Measurements from ENCODE around the gene RAB11FIP2.

The RAB11FIP2 gene

GRCh38 chr10:118034791-118035261, 11.9 kb downstream of the RAB11FIP2 start:
- no peak for DNase-seq

GRCh38 chr10:118033905-118034304, 12.8 kb downstream of the RAB11FIP2 start:
- no peak for DNase-seq

- DNase-seq = no peak
These were observed 14.2 kb downstream of the RAB11FIP2 start for GRCh38 chr10:118032564-118032963.

GRCh38 chr10:118031351-118032075, 15.2 kb downstream of the RAB11FIP2 start:
- no peak for DNase-seq

- no peak for DNase-seq
These were observed 18.1 kb downstream of the RAB11FIP2 start for GRCh38 chr10:118028619-118029018.

- DNase-seq = no peak
These were observed 19.3 kb downstream of the RAB11FIP2 start for GRCh38 chr10:118027397-118027796.

GRCh38 chr10:118026936-118027335, 19.8 kb downstream of the RAB11FIP2 start:
- DNase-seq = no peak

GRCh38 chr10:118020365-118020764, 26.4 kb downstream of the RAB11FIP2 start:
- no peak for DNase-seq

- no peak for DNase-seq
These were observed 28.9 kb downstream of the RAB11FIP2 start for GRCh38 chr10:118017850-118018249.

GRCh38 chr10:118017071-118017740, 29.5 kb downstream of the RAB11FIP2 start:
- no peak for DNase-seq

- DNase-seq = no peak
These were observed 33.7 kb downstream of the RAB11FIP2 start for GRCh38 chr10:118012952-118013525.

- no peak for DNase-seq
These were observed 39.0 kb downstream of the RAB11FIP2 start for GRCh38 chr10:118007773-118008172.

GRCh38 chr10:118003126-118003525, 43.6 kb downstream of the RAB11FIP2 start:
- DNase-seq = no peak

- no peak for DNase-seq
These were observed 44.2 kb downstream of the RAB11FIP2 start for GRCh38 chr10:118002581-118002980.

- no peak for DNase-seq
These were observed 49.1 kb downstream of the RAB11FIP2 start for GRCh38 chr10:117997673-117998072.

GRCh38 chr10:117996709-117997108, 50.0 kb downstream of the RAB11FIP2 start:
- no peak for DNase-seq

- DNase-seq = no peak
These were observed 52.0 kb downstream of the RAB11FIP2 start for GRCh38 chr10:117994771-117995170.

GRCh38 chr10:117993166-117993565, 53.6 kb downstream of the RAB11FIP2 start:
- DNase-seq = no peak

GRCh38 chr10:117991701-117992100, 55.0 kb downstream of the RAB11FIP2 start:
- no peak for DNase-seq

GRCh38 chr10:117989962-117990361, 56.8 kb downstream of the RAB11FIP2 start:
- no peak for DNase-seq

- DNase-seq = no peak
These were observed 57.9 kb downstream of the RAB11FIP2 start for GRCh38 chr10:117988814-117989213.

GRCh38 chr10:117987244-117987909, 59.4 kb downstream of the RAB11FIP2 start:
- DNase-seq = no peak

GRCh38 chr10:117983961-117984360, 62.8 kb downstream of the RAB11FIP2 start:
- DNase-seq = no peak
